Activated naive CD4-positive, alpha-beta T cell treated with anti-CD3 and anti-CD28 coated beads, Interleukin-2, amount 50 U/mL, for 24 hours (primary cell): ENCODE results near the gene WDR89.
"Not testable (repeated sequence)": the region's sequence is repeated elsewhere in the genome, so short reads cannot be mapped to it uniquely, and the experiment has no call there.

Source experiments
- H3K27ac Mint-ChIP-seq: one replicate; pipeline ENCODE4 v1.8.0; 2021; ENCODE audit warnings: mild to moderate bottlenecking, mixed read lengths
- H3K27me3 Mint-ChIP-seq: one replicate; pipeline ENCODE4 v1.8.0; 2021; ENCODE audit warnings: mixed read lengths
- H3K36me3 Mint-ChIP-seq: one replicate; pipeline ENCODE4 v1.8.0; 2021; ENCODE audit warnings: mixed read lengths
- H3K4me1 Mint-ChIP-seq: one replicate; pipeline ENCODE4 v1.8.0; 2021; ENCODE audit warnings: mixed read lengths
- H3K4me3 Mint-ChIP-seq: one replicate; pipeline ENCODE4 v1.8.0; 2021; ENCODE audit warnings: mild to moderate bottlenecking, mixed read lengths
- H3K9me3 Mint-ChIP-seq: one replicate; pipeline ENCODE4 v1.8.0; 2021; ENCODE audit warnings: mixed read lengths

WDR89 gene

GRCh38 chr14:63663428-63664341 lies 22.0 kb upstream of the WDR89 start:
- Mint-ChIP-seq H3K9me3 (no peaks in the 10 kb centered on the region), H3K36me3 (peaks cover 6% of the 10 kb centered on the region), H3K27me3 (no peaks in the 10 kb centered on the region), H3K4me1 (no peaks in the 10 kb centered on the region), H3K27ac (no peak overlapping the region), H3K4me3 (no peak overlapping the region)

DNA sequence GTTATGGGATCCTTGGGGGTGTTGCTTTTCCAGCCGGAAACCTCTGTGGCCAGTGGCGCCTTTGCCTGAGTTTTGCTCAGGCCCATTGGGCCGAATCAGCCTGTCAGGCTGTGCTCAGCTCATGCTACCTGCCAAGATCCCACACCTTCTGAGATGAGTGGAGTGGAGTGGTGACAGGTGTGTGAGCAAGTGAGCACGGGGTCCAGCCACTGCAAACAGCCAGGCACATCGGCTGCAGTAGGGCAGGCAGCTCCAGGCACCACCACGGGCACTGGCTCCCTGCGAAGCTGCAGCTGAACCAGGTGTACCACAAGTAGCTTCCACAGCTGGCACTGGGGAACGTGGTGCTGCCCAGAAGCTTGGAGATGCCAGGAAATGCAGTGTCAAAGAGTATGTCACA lies 21.1 kb upstream of the WDR89 start:
- H3K27me3 Mint-ChIP-seq = no peaks in the 10 kb centered on the region
- no peaks in the 10 kb centered on the region for H3K4me1 Mint-ChIP-seq
- H3K36me3 Mint-ChIP-seq = peaks cover 6% of the 10 kb centered on the region
- H3K9me3 Mint-ChIP-seq = no peaks in the 10 kb centered on the region
- H3K4me3 Mint-ChIP-seq = no peak overlapping the region
- no peak overlapping the region for H3K27ac Mint-ChIP-seq

GRCh38 chr14:63661881-63662280 lies 20.2 kb upstream of the WDR89 start:
- H3K4me1 Mint-ChIP-seq, H3K36me3 Mint-ChIP-seq, H3K9me3 Mint-ChIP-seq, H3K27me3 Mint-ChIP-seq, H3K4me3 Mint-ChIP-seq, H3K27ac Mint-ChIP-seq: not testable (repeated sequence)

DNA sequence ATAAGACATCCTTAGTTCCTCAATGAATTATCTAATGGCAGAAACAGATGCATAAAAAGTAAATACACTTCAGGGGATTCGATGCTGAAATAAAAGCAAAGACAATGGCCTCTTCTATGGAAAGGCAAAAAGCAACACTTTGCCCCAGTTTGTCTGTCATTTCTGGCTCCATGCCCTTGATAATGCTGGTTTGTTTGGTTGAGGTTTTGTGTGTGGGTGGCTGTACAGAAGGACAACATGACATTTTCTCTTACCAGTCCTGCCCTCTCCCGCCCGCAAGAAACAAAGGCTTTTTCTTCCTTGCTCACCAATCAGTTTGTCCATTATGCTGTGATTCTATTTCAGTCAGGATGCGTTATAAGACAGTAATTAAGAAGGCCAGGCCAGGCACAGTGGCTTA lies 18.1 kb upstream of the WDR89 start:
- H3K4me3 Mint-ChIP-seq = no peak overlapping the region
- no peak overlapping the region for H3K27ac Mint-ChIP-seq
- H3K9me3 Mint-ChIP-seq = no peaks in the 10 kb centered on the region
- H3K36me3 Mint-ChIP-seq = peaks cover 10% of the 10 kb centered on the region
- H3K4me1 Mint-ChIP-seq = no peaks in the 10 kb centered on the region
- H3K27me3 Mint-ChIP-seq = no peaks in the 10 kb centered on the region

- H3K27ac Mint-ChIP-seq = no peak overlapping the region
- H3K36me3 Mint-ChIP-seq = peaks cover 12% of the 10 kb centered on the region
- no peak overlapping the region for H3K4me3 Mint-ChIP-seq
- no peaks in the 10 kb centered on the region for H3K9me3 Mint-ChIP-seq
- H3K4me1 Mint-ChIP-seq = peaks cover 15% of the 10 kb centered on the region
- H3K27me3 Mint-ChIP-seq = no peaks in the 10 kb centered on the region
Observed at GRCh38 chr14:63656194-63656593, 14.5 kb upstream of the WDR89 start.

- Mint-ChIP-seq H3K4me1 (peaks cover 25% of the 10 kb centered on the region), H3K27ac (no peak overlapping the region), H3K27me3 (no peaks in the 10 kb centered on the region), H3K36me3 (peaks cover 15% of the 10 kb centered on the region), H3K4me3 (no peak overlapping the region), H3K9me3 (no peaks in the 10 kb centered on the region)
Observed at GRCh38 chr14:63654936-63655335, 13.3 kb upstream of the WDR89 start.

DNA sequence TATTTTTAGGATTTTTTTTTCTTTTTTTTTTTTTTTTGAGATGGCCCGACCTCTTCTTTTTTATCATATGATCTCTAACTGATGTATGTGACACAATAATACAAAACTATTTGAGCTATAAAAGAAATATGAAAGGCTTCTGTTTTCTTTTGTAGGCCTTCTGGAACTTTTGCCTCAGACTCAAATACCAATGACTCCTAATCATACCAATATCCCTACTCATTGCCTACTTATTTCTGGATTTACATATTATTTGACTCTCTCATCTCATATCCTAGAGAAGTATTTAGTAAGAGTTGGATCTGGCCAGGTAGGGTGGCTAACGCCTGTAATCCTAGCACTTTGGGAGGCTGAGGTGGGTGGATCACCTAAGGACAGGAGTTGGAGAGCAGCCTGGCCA lies 12.7 kb upstream of the WDR89 start:
- H3K27ac Mint-ChIP-seq = peak overlapping the region; percentile 86
- H3K36me3 Mint-ChIP-seq = peaks cover 14% of the 10 kb centered on the region
- no peak overlapping the region for H3K4me3 Mint-ChIP-seq
- peaks cover 31% of the 10 kb centered on the region for H3K4me1 Mint-ChIP-seq
- H3K9me3 Mint-ChIP-seq = no peaks in the 10 kb centered on the region
- H3K27me3 Mint-ChIP-seq = no peaks in the 10 kb centered on the region

DNA sequence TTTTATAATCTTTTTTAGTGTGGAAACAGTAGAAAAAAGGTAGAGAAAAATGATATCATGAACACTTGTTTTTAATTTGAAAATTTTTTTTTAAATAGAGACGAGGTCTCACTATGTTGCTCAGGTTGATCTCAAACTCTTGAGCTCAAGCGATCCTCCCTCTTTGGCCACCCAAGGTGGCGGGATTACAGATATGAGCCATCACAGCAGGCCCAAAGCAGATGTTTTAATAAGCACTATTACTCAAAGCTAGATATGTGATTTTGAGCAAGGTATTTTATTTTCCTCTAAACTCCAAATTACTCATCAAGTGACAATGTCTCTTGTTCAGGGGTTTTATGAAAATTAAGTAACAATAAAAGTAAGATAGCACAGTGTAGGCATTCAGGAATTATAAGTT lies 10.7 kb upstream of the WDR89 start:
- Mint-ChIP-seq H3K9me3 (no peaks in the 10 kb centered on the region), H3K4me1 (peaks cover 39% of the 10 kb centered on the region), H3K27me3 (no peaks in the 10 kb centered on the region), H3K27ac (peak overlapping the region; percentile 80), H3K4me3 (no peak overlapping the region), H3K36me3 (peaks cover 15% of the 10 kb centered on the region)

DNA sequence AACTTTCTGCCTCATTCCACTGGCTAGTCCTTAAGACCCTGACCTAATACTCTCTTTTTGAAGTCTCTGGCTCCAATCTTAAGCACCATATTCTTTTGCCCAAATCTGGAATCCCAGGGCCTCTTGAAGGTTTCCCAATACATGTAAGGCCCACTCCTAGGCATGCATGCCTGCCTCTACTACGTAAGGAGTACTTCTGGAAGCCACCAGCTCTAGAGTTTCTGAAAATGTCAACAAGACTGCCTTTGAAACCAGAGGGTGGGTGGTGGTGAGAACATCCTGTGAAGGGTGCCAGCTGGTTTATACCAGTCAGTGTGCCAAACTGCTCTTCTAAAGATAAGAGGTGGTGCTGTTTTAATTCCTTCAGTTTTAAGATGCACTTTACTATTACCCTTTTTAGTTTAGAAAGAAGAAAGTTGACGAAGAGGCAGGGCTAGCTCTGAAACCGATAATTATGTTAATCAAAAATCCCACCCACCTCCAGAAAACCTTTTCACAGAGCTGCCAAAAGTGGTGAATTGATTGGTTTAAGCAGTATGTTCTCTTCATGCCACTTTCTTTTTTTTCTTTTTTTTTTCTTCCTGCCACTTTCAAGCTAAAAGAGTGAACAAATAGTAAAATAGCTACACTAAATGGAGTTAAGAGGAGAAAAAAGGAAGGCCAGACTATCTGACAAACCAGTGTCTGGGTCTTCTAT lies 8.7 kb upstream of the WDR89 start:
- Mint-ChIP-seq H3K4me3 (peak overlapping the region; percentile 65), H3K27me3 (no peaks in the 10 kb centered on the region), H3K9me3 (no peaks in the 10 kb centered on the region), H3K4me1 (peaks cover 53% of the 10 kb centered on the region), H3K36me3 (peaks cover 13% of the 10 kb centered on the region), H3K27ac (peak overlapping the region; percentile 96)

DNA sequence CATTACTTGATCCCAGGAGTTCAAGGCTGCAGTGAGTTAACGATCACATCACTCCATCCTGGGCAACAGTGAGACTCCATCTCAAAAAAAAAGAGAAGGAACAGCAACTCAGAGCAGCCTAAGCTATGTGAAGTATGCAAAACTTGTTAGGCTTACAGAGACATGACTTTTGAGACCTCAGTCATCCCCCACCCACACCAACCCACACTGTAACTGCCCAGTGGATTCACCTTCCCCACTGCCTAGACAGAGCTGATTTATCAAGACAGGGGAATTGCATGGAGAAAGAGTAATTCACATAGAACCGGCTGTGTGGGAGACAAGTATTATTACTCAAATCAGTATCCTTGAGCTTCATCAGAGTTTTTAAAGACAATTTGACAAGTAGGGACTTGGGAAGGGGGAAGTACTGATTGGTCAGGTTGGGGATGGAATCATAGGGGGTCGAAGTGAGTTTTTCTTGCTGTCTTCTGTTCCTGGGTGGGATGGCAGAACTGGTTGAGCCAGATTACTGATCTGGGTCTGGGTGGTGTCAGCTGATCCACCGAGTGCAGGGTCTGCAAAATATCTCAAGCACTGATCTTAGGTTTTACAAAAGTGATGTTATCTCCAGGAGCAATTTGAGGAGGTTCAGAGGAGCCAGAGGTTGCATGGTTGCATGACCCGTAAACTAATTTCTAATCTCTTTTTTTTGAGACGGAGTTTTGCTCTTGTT lies 6.2 kb upstream of the WDR89 start:
- peak overlapping the region; percentile 69 for H3K27ac Mint-ChIP-seq
- H3K4me3 Mint-ChIP-seq = no peak overlapping the region
- H3K27me3 Mint-ChIP-seq = no peaks in the 10 kb centered on the region
- peaks cover 12% of the 10 kb centered on the region for H3K36me3 Mint-ChIP-seq
- H3K4me1 Mint-ChIP-seq = peaks cover 54% of the 10 kb centered on the region
- H3K9me3 Mint-ChIP-seq = no peaks in the 10 kb centered on the region

DNA sequence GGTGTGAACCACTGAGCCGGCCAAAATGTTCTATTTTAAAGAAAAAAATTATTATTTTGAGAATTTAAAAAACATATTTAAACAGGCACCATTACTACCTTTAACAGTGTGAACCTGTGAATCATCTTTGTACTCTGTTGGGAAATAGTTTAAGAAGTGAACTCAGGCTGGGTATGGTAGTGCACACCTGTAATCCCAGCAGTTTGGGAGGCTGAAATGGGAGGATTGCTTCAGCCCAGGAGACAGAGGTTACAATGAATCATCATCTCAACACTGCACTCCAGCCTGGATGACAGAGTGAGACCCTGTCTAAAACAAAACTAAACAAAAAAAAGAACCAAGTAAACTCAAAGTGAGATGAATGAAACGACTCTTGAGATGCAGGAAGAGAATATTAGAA lies 3.1 kb upstream of the WDR89 start:
- H3K27me3 Mint-ChIP-seq = no peaks in the 10 kb centered on the region
- peak overlapping the region; percentile 12 for H3K27ac Mint-ChIP-seq
- peaks cover 6% of the 10 kb centered on the region for H3K36me3 Mint-ChIP-seq
- no peaks in the 10 kb centered on the region for H3K9me3 Mint-ChIP-seq
- H3K4me1 Mint-ChIP-seq = peaks cover 34% of the 10 kb centered on the region
- no peak overlapping the region for H3K4me3 Mint-ChIP-seq

DNA sequence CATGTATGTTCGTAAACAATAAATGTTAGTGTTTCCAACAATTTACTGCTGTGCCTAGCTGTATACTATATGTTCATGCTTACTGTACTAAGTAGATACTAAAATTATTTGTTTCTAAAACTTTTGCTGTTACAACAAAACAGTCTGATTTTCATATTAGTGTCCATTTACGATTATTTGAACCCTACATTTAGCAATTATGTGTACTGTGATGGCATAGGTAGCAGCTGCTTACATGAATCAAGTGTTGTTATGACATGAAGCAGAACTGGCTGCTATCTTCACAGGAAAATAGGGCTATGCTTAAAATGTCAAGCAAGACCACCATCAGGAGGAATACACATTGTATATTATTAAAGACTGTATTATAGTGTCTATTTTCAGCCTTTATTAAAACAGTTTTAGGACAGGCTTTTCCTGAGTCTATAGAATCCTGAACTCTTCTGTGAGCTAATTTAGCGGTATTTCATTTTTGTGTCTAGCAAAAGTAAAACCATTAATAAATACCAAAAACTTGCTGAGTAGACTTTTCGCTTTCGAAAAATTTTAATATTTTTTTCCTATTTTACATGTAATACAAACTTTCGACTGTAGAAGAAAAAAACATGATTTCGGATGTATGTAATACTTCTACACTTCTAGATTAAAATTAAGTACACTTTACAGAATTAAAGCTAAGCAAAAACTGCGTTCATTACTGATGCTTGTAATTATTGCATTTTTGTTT lies 1.1 kb upstream of the WDR89 start:
- no peaks in the 10 kb centered on the region for H3K27me3 Mint-ChIP-seq
- H3K9me3 Mint-ChIP-seq = no peaks in the 10 kb centered on the region
- peak overlapping the region; percentile 98 for H3K27ac Mint-ChIP-seq
- peaks cover 15% of the 10 kb centered on the region for H3K36me3 Mint-ChIP-seq
- H3K4me1 Mint-ChIP-seq = peaks cover 41% of the 10 kb centered on the region
- peak overlapping the region; percentile 93 for H3K4me3 Mint-ChIP-seq

DNA sequence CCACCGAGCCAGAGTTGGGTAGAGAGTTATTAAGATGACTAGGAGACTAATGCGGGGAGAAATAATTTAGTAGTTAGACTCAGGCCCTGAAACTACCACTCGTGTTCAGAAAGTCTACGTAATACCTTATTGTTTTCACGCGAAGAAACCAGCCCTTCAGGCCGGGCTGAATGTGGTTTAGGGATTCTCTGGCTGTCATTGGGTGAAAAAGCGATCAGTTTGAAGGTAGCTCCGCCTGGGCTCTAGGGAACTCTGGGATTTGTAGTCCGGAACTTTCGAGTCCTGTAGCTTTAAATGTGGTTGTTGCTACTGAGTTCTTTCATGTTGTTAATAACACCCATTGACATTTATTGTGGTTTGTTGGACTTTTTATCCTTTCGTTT lies 549 bp upstream of the WDR89 start:
- H3K4me3 Mint-ChIP-seq = peak overlapping the region; percentile 93
- peaks cover 42% of the 10 kb centered on the region for H3K4me1 Mint-ChIP-seq

DNA sequence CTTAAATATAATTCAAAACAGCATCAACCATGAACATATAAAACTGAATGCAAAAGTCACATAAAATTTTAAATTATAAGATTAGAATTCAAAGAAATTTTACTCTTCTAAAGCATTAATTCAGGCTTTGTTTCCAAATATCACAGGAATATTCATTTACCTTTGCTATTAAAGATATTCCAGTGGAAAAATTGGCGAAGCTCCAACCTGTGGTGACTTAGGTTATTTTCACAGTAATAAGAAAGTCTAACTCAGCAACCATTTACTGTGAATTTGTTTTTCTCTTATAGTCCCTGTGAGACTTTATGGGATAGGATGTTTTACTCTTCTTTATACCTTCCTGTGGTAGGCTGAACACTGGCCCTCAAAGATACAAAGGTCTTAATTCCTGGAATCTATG lies 3.2 kb downstream of the WDR89 start:
- H3K9me3 Mint-ChIP-seq = peaks cover 14% of the 10 kb centered on the region
- peaks cover 37% of the 10 kb centered on the region for H3K36me3 Mint-ChIP-seq
- H3K27ac Mint-ChIP-seq = peak overlapping the region; percentile 70
- H3K4me3 Mint-ChIP-seq = peak overlapping the region; percentile 79
- peaks cover 57% of the 10 kb centered on the region for H3K4me1 Mint-ChIP-seq
- H3K27me3 Mint-ChIP-seq = no peaks in the 10 kb centered on the region

More for the DNA sequence above, 549 bp upstream of the WDR89 start:
- Mint-ChIP-seq H3K9me3 (no peaks in the 10 kb centered on the region), H3K36me3 (peaks cover 18% of the 10 kb centered on the region), H3K27me3 (no peaks in the 10 kb centered on the region), H3K27ac (peak overlapping the region; percentile 98)

GRCh38 chr14:63636094-63636635 lies 5.5 kb downstream of the WDR89 start:
- H3K27me3 Mint-ChIP-seq = not testable (repeated sequence)
- Mint-ChIP-seq H3K27ac (peak overlapping the region; percentile 72), H3K4me1 (peaks cover 70% of the 10 kb centered on the region), H3K36me3 (peaks cover 37% of the 10 kb centered on the region), H3K9me3 (peaks cover 14% of the 10 kb centered on the region), H3K4me3 (peak overlapping the region; percentile 59)
